Measurements from ENCODE around the gene KIF23.

DNA sequence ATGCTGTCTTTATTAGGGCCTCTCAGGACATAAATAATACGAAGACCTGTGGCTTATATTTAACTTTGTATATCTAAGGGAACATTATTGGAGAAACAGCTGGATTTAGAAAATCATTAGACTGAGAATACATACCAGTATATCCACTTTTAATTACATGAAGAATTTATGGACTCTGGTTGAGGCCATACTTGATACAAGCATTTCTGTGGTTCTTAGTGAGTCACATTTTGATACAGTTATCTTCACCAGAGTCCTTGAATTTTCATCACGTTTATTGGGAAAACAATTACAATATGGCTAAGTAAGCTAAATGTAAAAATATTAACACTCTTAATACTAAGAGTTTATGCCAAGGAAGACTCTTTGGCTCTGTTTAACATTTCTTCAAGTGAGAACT lies 9.9 kb downstream of the KIF23 start:
- TF ChIP-seq CTCF (IDR thresholded peaks at IDR 0.05) (no peak), POLR2A (IDR thresholded peaks at IDR 0.05) (no peak), POLR2AphosphoS5 (IDR thresholded peaks at IDR 0.05) (no peak)
